Measurements from ENCODE around the gene TNNT2.

Gene TNNT2

GRCh38 chr1:201360901-201361651 lies 16.4 kb downstream of the TNNT2 start:
- no peak for DNase-seq (ENCODE audit: low spot score)

DNA sequence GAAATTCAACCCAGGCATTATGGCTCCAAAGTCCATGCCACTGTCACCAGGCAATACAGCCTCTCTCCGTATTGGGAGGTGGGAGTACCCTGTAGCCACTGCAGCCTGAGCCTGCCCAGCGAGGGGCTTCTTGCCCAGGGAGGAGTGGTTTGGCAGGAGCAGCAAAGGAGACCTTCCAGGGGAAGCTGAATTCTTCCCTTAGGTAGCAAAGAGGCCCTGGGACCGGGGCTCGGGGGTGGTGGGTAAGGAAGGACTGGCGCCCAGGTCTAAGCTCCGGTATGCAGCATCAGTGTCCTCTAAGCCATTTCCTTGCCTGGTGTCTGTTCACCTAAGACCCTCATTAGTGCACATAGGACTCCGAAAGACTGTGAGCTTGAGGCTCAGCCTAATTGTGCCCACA lies 17.0 kb downstream of the TNNT2 start:
- H3K27ac ChIP-seq: no peak overlapping the region
- H3K4me3 ChIP-seq: no peak overlapping the region
- DNase-seq (ENCODE audit: low spot score): no peak
- TF ChIP-seq, protein P1, sequence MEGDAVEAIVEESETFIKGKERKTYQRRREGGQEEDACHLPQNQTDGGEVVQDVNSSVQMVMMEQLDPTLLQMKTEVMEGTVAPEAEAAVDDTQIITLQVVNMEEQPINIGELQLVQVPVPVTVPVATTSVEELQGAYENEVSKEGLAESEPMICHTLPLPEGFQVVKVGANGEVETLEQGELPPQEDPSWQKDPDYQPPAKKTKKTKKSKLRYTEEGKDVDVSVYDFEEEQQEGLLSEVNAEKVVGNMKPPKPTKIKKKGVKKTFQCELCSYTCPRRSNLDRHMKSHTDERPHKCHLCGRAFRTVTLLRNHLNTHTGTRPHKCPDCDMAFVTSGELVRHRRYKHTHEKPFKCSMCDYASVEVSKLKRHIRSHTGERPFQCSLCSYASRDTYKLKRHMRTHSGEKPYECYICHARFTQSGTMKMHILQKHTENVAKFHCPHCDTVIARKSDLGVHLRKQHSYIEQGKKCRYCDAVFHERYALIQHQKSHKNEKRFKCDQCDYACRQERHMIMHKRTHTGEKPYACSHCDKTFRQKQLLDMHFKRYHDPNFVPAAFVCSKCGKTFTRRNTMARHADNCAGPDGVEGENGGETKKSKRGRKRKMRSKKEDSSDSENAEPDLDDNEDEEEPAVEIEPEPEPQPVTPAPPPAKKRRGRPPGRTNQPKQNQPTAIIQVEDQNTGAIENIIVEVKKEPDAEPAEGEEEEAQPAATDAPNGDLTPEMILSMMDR (IDR thresholded peaks at IDR 0.05): no peak

More at GRCh38 chr1:201360901-201361651, 16.4 kb downstream of the TNNT2 start:
- no peak overlapping the region for H3K4me3 ChIP-seq
- H3K27ac ChIP-seq: no peak overlapping the region
- TF ChIP-seq, protein P1 (IDR thresholded peaks at IDR 0.05): no peak

DNA sequence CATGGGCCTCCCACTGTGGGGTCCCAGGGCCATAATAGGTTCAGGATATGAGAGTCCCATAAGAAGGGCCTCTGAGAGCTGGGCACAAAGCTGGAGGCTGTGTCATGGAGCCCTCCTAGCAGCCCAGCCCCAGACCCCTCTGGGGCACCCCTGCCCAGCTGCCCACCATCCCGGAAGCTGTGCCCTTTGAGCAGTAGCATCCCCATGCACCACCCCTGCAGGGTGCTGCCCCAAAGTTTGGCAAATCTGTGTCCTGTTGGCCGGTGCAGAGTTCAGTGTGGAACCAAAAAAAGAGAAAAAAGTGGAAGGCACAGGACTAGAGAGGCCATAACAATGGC lies 17.6 kb downstream of the TNNT2 start:
- H3K27ac ChIP-seq: no peak overlapping the region
- no peak overlapping the region for H3K4me3 ChIP-seq
- TF ChIP-seq, protein P1 (IDR thresholded peaks at IDR 0.05): no peak
- no peak for DNase-seq (ENCODE audit: low spot score)

DNA sequence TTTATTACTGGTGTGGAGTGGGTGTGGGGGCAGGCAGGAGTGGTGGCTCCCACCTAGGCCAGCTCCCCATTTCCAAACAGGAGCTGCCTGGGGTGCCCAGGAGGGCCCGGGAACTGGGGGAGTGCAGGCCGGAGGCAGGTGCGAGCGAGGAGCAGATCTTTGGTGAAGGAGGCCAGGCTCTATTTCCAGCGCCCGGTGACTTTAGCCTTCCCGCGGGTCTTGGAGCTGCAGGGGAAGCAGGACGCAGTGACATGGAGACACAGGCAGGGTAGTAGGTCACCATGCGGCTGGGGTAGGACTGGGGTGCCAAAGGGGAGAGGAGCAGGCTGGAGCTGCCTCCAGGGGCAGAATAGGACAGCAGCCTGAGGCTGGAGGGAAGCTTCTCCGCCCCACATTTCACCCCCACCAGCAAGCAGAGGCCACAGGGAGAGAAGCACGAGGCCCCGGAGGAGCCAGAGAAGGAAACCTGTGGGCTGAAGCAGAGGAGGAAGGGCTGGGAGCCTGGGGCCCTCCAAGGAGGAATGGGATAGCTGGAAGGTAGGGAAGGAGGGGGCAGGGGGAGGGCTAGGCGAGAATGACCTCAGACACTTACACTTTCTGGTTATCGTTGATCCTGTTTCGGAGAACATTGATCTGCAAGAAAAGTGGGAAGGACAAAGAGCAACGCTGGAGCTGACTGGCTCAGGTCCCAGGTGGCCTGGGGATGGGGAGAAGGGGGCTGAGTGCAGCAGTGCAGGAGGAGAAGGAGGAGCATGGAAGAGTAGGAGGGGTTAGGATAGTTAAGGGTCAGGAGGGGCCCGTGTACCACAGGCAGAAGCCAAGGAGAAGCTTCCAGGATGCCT lies 18.2 kb downstream of the TNNT2 start:
- TF ChIP-seq, protein P1 (IDR thresholded peaks at IDR 0.05): no peak
- H3K27ac ChIP-seq: no peak overlapping the region
- H3K4me3 ChIP-seq: no peak overlapping the region
- no peak for DNase-seq (ENCODE audit: low spot score)

DNA sequence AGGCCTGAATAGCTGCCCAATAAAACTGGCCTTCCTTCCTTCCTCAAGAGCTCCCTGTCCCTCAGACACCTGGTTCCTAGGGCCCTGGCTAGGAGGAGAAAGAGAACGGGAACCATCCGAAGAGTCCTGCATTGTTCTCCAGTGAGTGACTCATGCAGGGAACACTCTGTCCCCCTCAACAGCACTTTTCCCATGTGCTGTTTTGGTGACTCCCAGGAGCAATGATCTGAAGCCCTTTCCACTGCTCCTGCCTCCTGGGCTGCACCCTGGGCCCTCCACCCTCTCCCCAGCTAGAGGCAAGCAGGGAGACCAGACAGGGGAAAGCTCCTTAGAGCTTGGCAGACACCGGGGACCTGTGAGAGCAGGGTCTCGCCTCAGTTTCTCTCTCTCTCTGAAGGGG lies 18.9 kb downstream of the TNNT2 start:
- Histone ChIP-seq H3K27ac (no peak overlapping the region), H3K4me3 (no peak overlapping the region)
- no peak for DNase-seq (ENCODE audit: low spot score)
- TF ChIP-seq, protein P1 (IDR thresholded peaks at IDR 0.05): no peak

DNA sequence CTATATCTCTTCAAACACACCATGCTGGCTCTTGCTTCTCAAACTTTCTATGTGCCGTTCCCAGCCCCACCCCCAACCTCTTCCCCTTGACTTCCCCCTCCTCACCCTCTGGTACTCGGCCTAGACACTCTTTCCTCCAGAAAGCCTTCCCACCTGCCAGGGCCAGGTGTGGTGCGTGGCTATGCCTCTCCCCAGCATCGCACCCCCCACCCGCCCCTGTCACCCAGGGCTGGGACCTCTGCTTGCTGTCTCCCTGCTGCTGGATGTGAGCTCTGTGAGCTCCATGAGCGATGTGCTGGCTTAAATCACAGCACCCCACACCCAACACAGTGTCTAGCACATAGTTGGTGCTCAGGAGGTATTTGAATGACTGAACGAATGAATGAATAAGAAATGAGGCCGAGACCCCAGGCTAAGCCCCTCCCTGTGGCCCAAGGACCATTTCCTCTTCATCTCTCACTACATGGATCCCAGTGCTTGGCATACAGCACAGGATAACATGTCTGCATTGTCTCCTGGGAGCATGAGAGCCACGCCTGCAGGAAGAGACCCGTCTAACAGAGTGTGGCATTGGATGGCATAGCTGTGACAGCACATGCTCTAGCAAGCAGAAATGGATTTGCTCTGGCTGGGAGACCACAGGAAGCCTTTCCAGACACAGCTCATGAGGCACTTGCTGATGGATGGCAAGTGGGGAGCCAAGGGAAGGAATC lies 19.7 kb downstream of the TNNT2 start:
- TF ChIP-seq, protein P1 (IDR thresholded peaks at IDR 0.05): no peak
- DNase-seq (ENCODE audit: low spot score): no peak
- Histone ChIP-seq H3K4me3 (no peak overlapping the region), H3K27ac (no peak overlapping the region)
